ENCODE data around the gene URB1. TPM values are rescaled to one million over a fixed set of nuclear protein-coding genes. Genes with fewer than 3 reads are reported as not detected.
"Not testable (repeated sequence)": the region's sequence is repeated elsewhere in the genome, so short reads cannot be mapped to it uniquely, and the experiment has no call there.

Gene URB1
- total RNA-seq, 6 donors from 2014 or later = 9.3 to 23.0 (median 14.1) TPM

GRCh38 chr21:32370998-32371766 lies 21.6 kb downstream of the URB1 start:
- peaks cover 3 to 65% (median 20%) of the 10 kb centered on the region in 4 donors for H3K36me3 ChIP-seq
- H3K9me3 ChIP-seq = no peaks in the 10 kb centered on the region
- ATAC-seq (ENCODE audit: low FRiP score in 2 of 2) (peak in 1 of 2 donors; percentile 23), DNase-seq (no peak)
- H3K27me3 ChIP-seq = no peaks in the 10 kb centered on the region
- peaks cover 7 to 21% (median 13%) of the 10 kb centered on the region in 4 donors for H3K4me1 ChIP-seq
- 73 to 74% methylated on average over 6 of the region's 6 CpGs for WGBS, 2 donors
- H3K27ac ChIP-seq = peak overlapping the region; percentile 52 to 75 (median 71)
- TF ChIP-seq CTCF (IDR thresholded peaks at IDR 0.05) = no peak
- no peak overlapping the region for H3K4me3 ChIP-seq

DNA sequence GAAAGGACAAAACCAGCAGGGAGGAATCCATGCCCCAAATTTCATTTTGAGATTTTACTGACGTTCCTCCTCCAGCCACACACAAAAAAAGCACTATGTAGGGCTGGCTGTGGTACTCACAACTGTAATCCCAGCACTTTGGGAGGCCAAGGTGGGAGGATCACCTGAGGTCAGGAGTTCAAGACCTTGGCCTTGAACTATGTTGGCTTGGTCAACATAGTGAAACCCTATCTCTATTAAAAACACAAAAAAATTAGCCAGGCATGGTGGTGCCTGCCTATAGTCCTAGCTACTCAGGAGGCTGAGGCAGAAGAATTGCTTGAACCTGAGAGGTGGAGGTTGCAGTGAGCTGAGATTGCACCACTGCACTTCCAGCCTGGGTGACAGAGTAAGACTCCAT lies 23.9 kb downstream of the URB1 start:
- not testable (repeated sequence) for H3K9me3 ChIP-seq; ATAC-seq (ENCODE audit: low FRiP score in 2 of 2)

GRCh38 chr21:32368386-32368785 lies 24.4 kb downstream of the URB1 start:
- H3K36me3 ChIP-seq = peaks cover 3 to 79% (median 37%) of the 10 kb centered on the region in 4 donors
- ATAC-seq (ENCODE audit: low FRiP score in 2 of 2) (no peak), DNase-seq (no peak)
- H3K9me3 ChIP-seq = no peaks in the 10 kb centered on the region
- H3K27ac ChIP-seq = no peak overlapping the region
- no peak for TF ChIP-seq POLR2A (IDR thresholded peaks at IDR 0.05)
- H3K4me3 ChIP-seq = no peak overlapping the region
- WGBS, 2 donors = 87 to 88% methylated on average over 9 of the region's 9 CpGs
- H3K27me3 ChIP-seq = no peaks in the 10 kb centered on the region
- H3K4me1 ChIP-seq = peaks cover 7 to 21% (median 13%) of the 10 kb centered on the region in 4 donors

More for the DNA sequence above, 23.9 kb downstream of the URB1 start:
- 65 to 75% methylated on average over 1 of the region's 1 CpG for WGBS, 2 donors
- H3K27me3 ChIP-seq, DNase-seq, H3K4me3 ChIP-seq, H3K27ac ChIP-seq: not testable (repeated sequence)
- Histone ChIP-seq H3K4me1 (peaks cover 7 to 21% (median 13%) of the 10 kb centered on the region in 4 donors), H3K36me3 (peaks cover 3 to 78% (median 35%) of the 10 kb centered on the region in 4 donors)

DNA sequence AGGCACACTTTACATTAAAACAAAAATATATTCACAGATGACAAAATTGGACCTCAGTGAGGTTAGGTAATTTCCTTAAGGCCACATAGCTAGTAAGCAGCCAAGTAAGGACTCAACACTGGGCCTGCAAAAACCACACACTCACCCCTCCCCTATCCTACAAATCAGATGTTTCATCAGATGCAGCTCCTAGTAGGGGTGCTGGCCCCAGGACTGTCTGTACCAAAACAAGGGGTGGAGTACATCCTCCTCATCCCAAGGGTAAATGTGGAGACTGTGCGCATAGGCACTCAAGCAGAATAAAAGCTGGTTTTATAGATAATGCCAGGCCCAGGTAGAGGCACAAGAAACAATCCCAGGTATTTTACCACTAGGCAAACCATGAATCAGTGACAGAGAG lies 25.7 kb downstream of the URB1 start:
- TF ChIP-seq POLR2A (IDR thresholded peaks at IDR 0.05) (no peak), CTCF (IDR thresholded peaks at IDR 0.05) (no peak), POLR2AphosphoS5 (IDR thresholded peaks at IDR 0.05) (no peak), EP300 (IDR thresholded peaks at IDR 0.05) (no peak)

DNA sequence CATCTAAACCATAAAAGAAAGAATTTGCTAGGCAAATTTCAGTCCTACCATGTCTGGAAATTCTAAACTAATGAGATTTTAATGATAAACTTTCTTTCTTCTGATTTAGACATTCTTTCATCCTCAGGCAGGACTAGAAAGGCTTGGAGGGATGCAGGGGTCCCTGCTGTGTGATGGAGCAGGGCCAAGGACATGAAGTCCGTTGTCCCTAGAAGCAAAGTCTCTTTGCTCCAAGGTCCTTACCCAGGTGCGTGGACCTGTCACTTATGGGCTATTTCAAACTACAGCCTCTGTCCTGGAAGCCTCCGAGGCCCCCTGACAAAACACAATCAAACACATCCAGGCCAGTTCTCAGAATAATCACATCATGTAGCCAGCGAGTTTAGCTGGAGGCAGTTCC lies 26.6 kb downstream of the URB1 start:
- DNase-seq (no peak), ATAC-seq (ENCODE audit: low FRiP score in 2 of 2) (no peak)
- peaks cover 14 to 88% (median 55%) of the 10 kb centered on the region in 4 donors for H3K36me3 ChIP-seq
- TF ChIP-seq POLR2AphosphoS5 (IDR thresholded peaks at IDR 0.05) (no peak), POLR2A (IDR thresholded peaks at IDR 0.05) (no peak), EP300 (IDR thresholded peaks at IDR 0.05) (no peak), CTCF (IDR thresholded peaks at IDR 0.05) (no peak)
- peaks cover 0 to 3% (median 1%) of the 10 kb centered on the region in 4 donors for H3K4me1 ChIP-seq
- no peak overlapping the region for H3K4me3 ChIP-seq
- H3K27me3 ChIP-seq = no peaks in the 10 kb centered on the region
- 82 to 95% methylated on average over 3 to 4 of the region's 4 CpGs for WGBS, 2 donors
- H3K27ac ChIP-seq = no peak overlapping the region
- no peaks in the 10 kb centered on the region for H3K9me3 ChIP-seq

More for the DNA sequence above, 25.7 kb downstream of the URB1 start:
- Histone ChIP-seq H3K4me1 (peaks cover 2 to 11% (median 7%) of the 10 kb centered on the region in 4 donors), H3K4me3 (no peak overlapping the region), H3K27ac (no peak overlapping the region), H3K27me3 (no peaks in the 10 kb centered on the region), H3K9me3 (no peaks in the 10 kb centered on the region), H3K36me3 (peaks cover 11 to 84% (median 46%) of the 10 kb centered on the region in 4 donors)
- 100% methylated on average over 1 of the region's 1 CpG for WGBS, 2 donors
- DNase-seq (no peak), ATAC-seq (ENCODE audit: low FRiP score in 2 of 2) (peak in 1 of 2 donors; percentile 63)

DNA sequence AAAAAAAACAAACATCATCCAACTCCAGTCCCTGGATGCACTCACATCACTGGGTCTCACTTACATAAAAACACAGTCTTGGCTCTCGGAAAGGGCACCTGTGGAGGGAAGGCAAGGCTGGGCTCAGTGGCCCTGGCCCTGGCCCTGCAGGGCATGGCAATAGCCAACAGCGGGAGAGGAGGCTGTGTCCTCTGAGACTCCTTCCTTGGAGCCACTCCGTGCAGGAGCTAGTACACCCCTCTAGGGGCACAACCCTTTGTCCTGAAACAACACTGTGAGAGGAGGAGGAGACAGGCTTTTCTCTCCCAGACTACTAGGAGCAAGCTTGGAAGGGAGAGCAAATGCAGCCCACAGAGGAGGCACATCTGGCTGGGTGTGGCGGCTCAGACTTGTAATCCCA lies 28.0 kb downstream of the URB1 start:
- 84 to 99% methylated on average over 4 of the region's 4 CpGs for WGBS, 2 donors
- ATAC-seq (ENCODE audit: low FRiP score in 2 of 2) (no peak), DNase-seq (no peak)
- no peak overlapping the region for H3K4me3 ChIP-seq
- TF ChIP-seq POLR2A (IDR thresholded peaks at IDR 0.05) (no peak), CTCF (IDR thresholded peaks at IDR 0.05) (no peak), POLR2AphosphoS5 (IDR thresholded peaks at IDR 0.05) (no peak), EP300 (IDR thresholded peaks at IDR 0.05) (no peak)
- H3K27ac ChIP-seq = no peak overlapping the region
- H3K27me3 ChIP-seq = no peaks in the 10 kb centered on the region
- no peaks in the 10 kb centered on the region for H3K4me1 ChIP-seq
- H3K36me3 ChIP-seq = peaks cover 14 to 96% (median 67%) of the 10 kb centered on the region in 4 donors
- H3K9me3 ChIP-seq = no peaks in the 10 kb centered on the region
